ENCODE measurements around the gene RGS7. TPM values are rescaled to one million over a fixed set of nuclear protein-coding genes. Genes with fewer than 3 reads are reported as not detected.

The RGS7 gene
- total and polyA plus RNA-seq, 2 of the 4 experiments (the other 2 are of a cell fraction), result 0.58 to 0.72 TPM

DNA sequence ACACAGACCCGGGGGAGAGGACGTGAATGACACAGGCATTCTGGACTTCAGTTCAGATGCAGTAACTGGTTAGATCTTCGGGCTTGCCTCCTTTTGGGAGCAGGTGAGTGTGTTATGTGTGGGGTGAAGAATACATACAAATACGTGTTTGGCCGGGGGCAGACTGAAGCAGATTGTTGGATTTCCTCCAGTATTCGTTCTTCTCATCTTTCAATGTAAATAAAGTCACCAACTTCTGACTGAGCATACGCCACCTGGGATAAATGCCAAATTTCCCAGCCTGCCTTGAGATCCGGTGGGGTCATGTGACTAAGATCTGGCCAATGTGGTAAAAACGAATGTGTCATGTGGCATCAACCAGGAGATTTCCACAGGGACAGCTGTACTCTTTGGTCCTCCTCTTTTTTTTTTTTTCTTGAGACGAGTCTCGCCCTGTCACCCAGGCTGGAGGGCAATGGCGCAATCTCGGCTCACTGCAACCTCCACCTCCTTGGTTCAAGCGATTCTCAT, 189.8 kb downstream of the RGS7 start:
- no peak overlapping the region for H2BK15ac ChIP-seq (ENCODE audit: low read depth, low read length)
- no peak overlapping the region for H3K23ac ChIP-seq (ENCODE audit: low read depth, low read length)
- no peak overlapping the region for H3K4ac ChIP-seq (ENCODE audit: low read depth, low read length)
- peaks cover 9% of the 10 kb centered on the region for H3K9me3 ChIP-seq (ENCODE audit: control insufficient read depth, insufficient read depth, low read length)
- H3K9me1 ChIP-seq (ENCODE audit: insufficient read depth, low read length), result no peaks in the 10 kb centered on the region
- intact Hi-C loops (cut with micrococcal nuclease) (no loop called here), dilution Hi-C loops (cut with HindIII; ENCODE audit: low sequenced_read_pairs, unreplicated experiment) (no loop called here), in situ Hi-C loops (cut with MboI; ENCODE audit: low sequenced_read_pairs) (no loop called here)
- H4K5ac ChIP-seq (ENCODE audit: low read depth, low read length), result no peak overlapping the region
- H2AK5ac ChIP-seq (ENCODE audit: low read depth, low read length), result no peak overlapping the region
- H3K56ac ChIP-seq (ENCODE audit: extremely low read depth, insufficient read depth, low read length), result no peak overlapping the region
- ChIA-PET POLR2A (ENCODE audit: unreplicated experiment) (no interaction called here), CTCF (no interaction called here)
- no peak overlapping the region for H4K8ac ChIP-seq (ENCODE audit: low read depth in 2 of 2, low read length in 2 of 2)
- H3K4me2 ChIP-seq (ENCODE audit: low read depth, low read length), result no peak overlapping the region
- H2BK20ac ChIP-seq (ENCODE audit: low read depth, low read length), result no peak overlapping the region
- H2BK5ac ChIP-seq (ENCODE audit: low read depth, low read length, poor library complexity, severe bottlenecking), result no peak overlapping the region
- no peak overlapping the region for H3K14ac ChIP-seq (replicated peaks; ENCODE audit: low read depth, low read length)
- ATAC-seq (ENCODE audit: low read depth) (no peak), DNase-seq (no peak)
- BruUV-seq (replicated peaks), result no TSS peak
- no peak overlapping the region for H3K27ac ChIP-seq (ENCODE audit: insufficient read depth, low read length)
- no peaks in the 10 kb centered on the region for H3K79me1 ChIP-seq (ENCODE audit: low read depth in 1 of 2, low read length in 2 of 2)
- no peak overlapping the region for H2AFZ ChIP-seq (replicated peaks; ENCODE audit: low read length, poor library complexity)
- H4K91ac ChIP-seq (ENCODE audit: insufficient read depth, low read depth, low read length), result no peak overlapping the region
- H3K18ac ChIP-seq (ENCODE audit: low read depth, low read length), result no peak overlapping the region
- H3K4me1 ChIP-seq (ENCODE audit: control insufficient read depth, insufficient read depth, low read length), result no peaks in the 10 kb centered on the region
- 60% methylated on average over 1 of the region's 14 CpGs; no CpG with 5 or more reads in 1 of the 2 experiments for WGBS, 2 experiments (ENCODE audit: extremely low coverage in 2 of 2, insufficient read length in 1 of 2)
- no peak overlapping the region for H3K9ac ChIP-seq (ENCODE audit: low read depth, low read length)
- H3K4me3 ChIP-seq (ENCODE audit: insufficient read depth, low read depth, low read length), result no peak overlapping the region
- H4K20me1 ChIP-seq (ENCODE audit: insufficient read depth, low read length), result no peaks in the 10 kb centered on the region
- no peaks in the 10 kb centered on the region for H3K36me3 ChIP-seq (ENCODE audit: control insufficient read depth, insufficient read depth, low read length)
- no peak overlapping the region for H2AK9ac ChIP-seq (replicated peaks; ENCODE audit: low read depth, low read length, poor library complexity)
- no peak overlapping the region for H2BK120ac ChIP-seq (ENCODE audit: low read depth, low read length)
- no peaks in the 10 kb centered on the region for H3K27me3 ChIP-seq (ENCODE audit: control insufficient read depth, insufficient read depth, low read length)
- TF ChIP-seq CHD1 (IDR thresholded peaks at IDR 0.05; ENCODE audit: low read depth, low read length), result no peak
- no peak for TF ChIP-seq FOS (IDR thresholded peaks at IDR 0.05; ENCODE audit: low read depth, low read length)
- no peak for TF ChIP-seq RCOR1 (IDR thresholded peaks at IDR 0.05; ENCODE audit: insufficient replicate concordance, low read length)

All from IMR-90 (cell line).